Femur (tissue), 1 donor: ENCODE measurements around the gene TRIM31.
"Not testable (repeated sequence)": the region's sequence is repeated elsewhere in the genome, so short reads cannot be mapped to it uniquely, and the experiment has no call there.

ENCODE experiments used
- DNase-seq: peaks from one replicate; pipeline ENCODE4 v3.0.0-alpha.2; 2017

The TRIM31 gene

GRCh38 chr6:30149234-30149633 is 36.3 kb upstream of the TRIM31 start:
- DNase-seq: no peak

- no peak for DNase-seq
Measured at GRCh38 chr6:30147096-30147495, 34.2 kb upstream of the TRIM31 start.

GRCh38 chr6:30145818-30146217 is 32.9 kb upstream of the TRIM31 start:
- no peak for DNase-seq

GRCh38 chr6:30144811-30145210 is 31.9 kb upstream of the TRIM31 start:
- no peak for DNase-seq

GRCh38 chr6:30143780-30144179 is 30.9 kb upstream of the TRIM31 start:
- no peak for DNase-seq

GRCh38 chr6:30142665-30143064 is 29.8 kb upstream of the TRIM31 start:
- no peak for DNase-seq

GRCh38 chr6:30140240-30140639 is 27.4 kb upstream of the TRIM31 start:
- not testable (repeated sequence) for DNase-seq

- no peak for DNase-seq
Measured at GRCh38 chr6:30136570-30137286, 23.8 kb upstream of the TRIM31 start.

GRCh38 chr6:30135757-30136156 is 22.9 kb upstream of the TRIM31 start, which contains the start of gene TRIM40:
TRIM40 (plus strand) TSS chr6:30136140; CDS start chr6:30137037, 897 bp downstream.
- no peak for DNase-seq

- no peak for DNase-seq
Measured at GRCh38 chr6:30135147-30135546, 22.3 kb upstream of the TRIM31 start.

- no peak for DNase-seq
Measured at GRCh38 chr6:30131947-30132497, 19.1 kb upstream of the TRIM31 start.

- peak; percentile 67 for DNase-seq
Measured at GRCh38 chr6:30130887-30131862, 18.3 kb upstream of the TRIM31 start.

- DNase-seq: no peak
Measured at GRCh38 chr6:30130179-30130679, 17.3 kb upstream of the TRIM31 start.

GRCh38 chr6:30129265-30130178 is 16.6 kb upstream of the TRIM31 start:
- DNase-seq: no peak

GRCh38 chr6:30127238-30128093 is 14.6 kb upstream of the TRIM31 start:
- DNase-seq: no peak

GRCh38 chr6:30122515-30122914 is 9.6 kb upstream of the TRIM31 start:
- no peak for DNase-seq

GRCh38 chr6:30121446-30122366 is 8.8 kb upstream of the TRIM31 start:
- no peak for DNase-seq

GRCh38 chr6:30118691-30119090 is 5.8 kb upstream of the TRIM31 start:
- DNase-seq: not testable (repeated sequence)

- no peak for DNase-seq
Measured at GRCh38 chr6:30116724-30117123, 3.8 kb upstream of the TRIM31 start.

- no peak for DNase-seq
Measured at GRCh38 chr6:30113841-30114240, 951 bp upstream of the TRIM31 start.
